Neural progenitor cell (in vitro differentiated cells): Measurements from ENCODE around the gene TTPAL. TPM values are rescaled to one million over a fixed set of nuclear protein-coding genes. Genes with fewer than 3 reads are reported as not detected.

Source experiments
- DNase-seq: peaks from one replicate; pipeline ENCODE4 v3.0.0-alpha.2; 2016; ENCODE audit warnings: low spot score
- H2AFZ ChIP-seq: fragments of 200-600 bp; sonication (generic); replicated peaks from 2 replicates; pipeline ENCODE4 v1.6.1; 2016; ENCODE audit warnings: antibody characterized with exemption
- H3F3A ChIP-seq: fragments of 200-600 bp; sonication (generic); 2 replicates; pipeline ENCODE4 v1.6.1; 2016; ENCODE audit warnings: antibody characterized with exemption, low read depth
- H3K27ac ChIP-seq: fragments of 200-600 bp; sonication (generic); 2 replicates; pipeline ENCODE4 v1.5.1; 2016; ENCODE audit warnings: mild to moderate bottlenecking
- H3K27me3 ChIP-seq: fragments of 200-600 bp; sonication (generic); 2 replicates; pipeline ENCODE4 v1.6.1; 2016; ENCODE audit warnings: mild to moderate bottlenecking, moderate library complexity
- H3K36me3 ChIP-seq: fragments of 200-600 bp; sonication (generic); 2 replicates; pipeline ENCODE4 v1.5.1; 2016
- H3K4me1 ChIP-seq: fragments of 200-600 bp; sonication (generic); 2 replicates; pipeline ENCODE4 v1.6.1; 2016; ENCODE audit warnings: mixed run types
- H3K4me2 ChIP-seq: fragments of 200-600 bp; sonication (generic); 2 replicates; pipeline ENCODE4 v1.6.1; 2016
- H3K4me3 ChIP-seq: fragments of 200-600 bp; sonication (generic); 2 replicates; pipeline ENCODE4 v1.5.1; 2016
- H3K79me2 ChIP-seq: fragments of 200-600 bp; sonication (generic); 2 replicates; pipeline ENCODE4 v1.6.1; 2016; ENCODE audit warnings: low read depth
- H3K9ac ChIP-seq: fragments of 200-600 bp; sonication (generic); 2 replicates; pipeline ENCODE4 v1.6.1; 2016
- H3K9me3 ChIP-seq: fragments of 200-600 bp; sonication (generic); 2 replicates; pipeline ENCODE4 v1.5.1; 2016; ENCODE audit warnings: low read depth
- H4K20me1 ChIP-seq: fragments of 200-600 bp; sonication (generic); 2 replicates; pipeline ENCODE4 v1.6.1; 2016; ENCODE audit warnings: low read depth
- H3K27ac Mint-ChIP-seq: 3 replicates; pipeline ENCODE4 v1.8.0; 2021; ENCODE audit warnings: mixed read lengths
- H3K27me3 Mint-ChIP-seq: 2 replicates; pipeline ENCODE4 v1.8.0; 2022; ENCODE audit warnings: low read depth, mild to moderate bottlenecking, inconsistent platforms, moderate library complexity, mixed read lengths; ENCODE audit not compliant: insufficient read depth
- H3K36me3 Mint-ChIP-seq: 3 replicates; pipeline ENCODE4 v1.8.0; 2021; ENCODE audit warnings: mixed read lengths
- H3K4me1 Mint-ChIP-seq: 3 replicates; pipeline ENCODE4 v1.8.0; 2021; ENCODE audit warnings: mixed read lengths
- H3K4me3 Mint-ChIP-seq: 3 replicates; pipeline ENCODE4 v1.8.0; 2021; ENCODE audit warnings: mild to moderate bottlenecking, moderate library complexity, mixed read lengths
- H3K9me3 Mint-ChIP-seq: 3 replicates; pipeline ENCODE4 v1.8.0; 2020; ENCODE audit warnings: mixed read lengths
- CTCF ChIP-seq: fragments of 200-600 bp; sonication (generic); IDR thresholded peaks from 2 replicates; pipeline ENCODE4 v1.5.1; 2017; ENCODE audit warnings: antibody characterized with exemption, mild to moderate bottlenecking
- EZH2 ChIP-seq: fragments of 200-600 bp; sonication (generic); IDR thresholded peaks from 2 replicates; pipeline ENCODE4 v1.6.1; 2017; ENCODE audit warnings: antibody characterized with exemption, mild to moderate bottlenecking, moderate library complexity
- EZH2phosphoT487 ChIP-seq: fragments of 200-600 bp; sonication (generic); IDR thresholded peaks from 2 replicates; pipeline ENCODE4 v1.6.1; 2017; ENCODE audit warnings: antibody characterized with exemption
- total RNA-seq: library from RNA; depleted of rRNA; stranded (reverse); fragments of >200 nt; gene quantifications from 2 replicates; pipeline ENCODE4 v1.2.3, GENCODE V29; 2015; ENCODE audit warnings: low replicate concordance

Gene TTPAL
- total RNA-seq, 1 donor from 2014 or later = 7.8 TPM

GRCh38 chr20:44454306-44454963 is 21.2 kb upstream of the TTPAL start:
- H3K4me3 Mint-ChIP-seq = no peak overlapping the region
- Histone ChIP-seq H3K4me2 (no peak overlapping the region), H3K4me1 (no peaks in the 10 kb centered on the region), H3K9ac (no peak overlapping the region), H3K27me3 (no peaks in the 10 kb centered on the region), H3K9me3 (no peaks in the 10 kb centered on the region), H3K36me3 (no peaks in the 10 kb centered on the region), H4K20me1 (no peaks in the 10 kb centered on the region), H3K27ac (no peak overlapping the region), H3K4me3 (no peak overlapping the region), H3K79me2 (no peaks in the 10 kb centered on the region), H2AFZ (no peak overlapping the region), H3F3A (no peaks in the 10 kb centered on the region)
- no peaks in the 10 kb centered on the region for H3K4me1 Mint-ChIP-seq
- DNase-seq = no peak
- H3K9me3 Mint-ChIP-seq = no peaks in the 10 kb centered on the region
- H3K27me3 Mint-ChIP-seq = peaks cover 4% of the 10 kb centered on the region
- no peak overlapping the region for H3K27ac Mint-ChIP-seq
- TF ChIP-seq EZH2 (no peak), EZH2phosphoT487 (no peak)
- no peaks in the 10 kb centered on the region for H3K36me3 Mint-ChIP-seq

- no peaks in the 10 kb centered on the region for H4K20me1 ChIP-seq
- H3K9ac ChIP-seq = no peak overlapping the region
- DNase-seq = no peak
- no peak overlapping the region for H3K4me3 Mint-ChIP-seq
- no peaks in the 10 kb centered on the region for H3K36me3 ChIP-seq
- H3K9me3 Mint-ChIP-seq = no peaks in the 10 kb centered on the region
- no peaks in the 10 kb centered on the region for H3K27me3 ChIP-seq
- no peaks in the 10 kb centered on the region for H3K4me1 ChIP-seq
- H3F3A ChIP-seq = no peaks in the 10 kb centered on the region
- no peaks in the 10 kb centered on the region for H3K36me3 Mint-ChIP-seq
- no peak overlapping the region for H3K4me3 ChIP-seq
- H3K27me3 Mint-ChIP-seq = peaks cover 4% of the 10 kb centered on the region
- H2AFZ ChIP-seq = no peak overlapping the region
- no peaks in the 10 kb centered on the region for H3K79me2 ChIP-seq
- H3K9me3 ChIP-seq = no peaks in the 10 kb centered on the region
- no peak overlapping the region for H3K27ac Mint-ChIP-seq
- H3K4me2 ChIP-seq = no peak overlapping the region
- TF ChIP-seq EZH2phosphoT487 = no peak
- TF ChIP-seq EZH2 = no peak
- no peak for TF ChIP-seq CTCF
- no peak overlapping the region for H3K27ac ChIP-seq
- no peaks in the 10 kb centered on the region for H3K4me1 Mint-ChIP-seq
Measured at GRCh38 chr20:44455126-44455525, 20.5 kb upstream of the TTPAL start.

GRCh38 chr20:44456611-44457010 is 19.1 kb upstream of the TTPAL start:
- no peak overlapping the region for H3K4me3 ChIP-seq
- no peak overlapping the region for H3K27ac Mint-ChIP-seq
- no peaks in the 10 kb centered on the region for H3K9me3 ChIP-seq
- DNase-seq = no peak
- H2AFZ ChIP-seq = no peak overlapping the region
- no peaks in the 10 kb centered on the region for H3K36me3 Mint-ChIP-seq
- H3K36me3 ChIP-seq = no peaks in the 10 kb centered on the region
- H4K20me1 ChIP-seq = no peaks in the 10 kb centered on the region
- no peaks in the 10 kb centered on the region for H3K79me2 ChIP-seq
- no peak overlapping the region for H3K4me2 ChIP-seq
- no peak overlapping the region for H3K9ac ChIP-seq
- peaks cover 4% of the 10 kb centered on the region for H3K4me1 Mint-ChIP-seq
- no peaks in the 10 kb centered on the region for H3K4me1 ChIP-seq
- H3F3A ChIP-seq = no peaks in the 10 kb centered on the region
- TF ChIP-seq EZH2 (no peak), EZH2phosphoT487 (no peak), CTCF (no peak)
- H3K27ac ChIP-seq = no peak overlapping the region
- no peak overlapping the region for H3K4me3 Mint-ChIP-seq
- H3K9me3 Mint-ChIP-seq = no peaks in the 10 kb centered on the region
- no peaks in the 10 kb centered on the region for H3K27me3 ChIP-seq
- H3K27me3 Mint-ChIP-seq = peaks cover 3% of the 10 kb centered on the region

GRCh38 chr20:44457016-44457415 is 18.7 kb upstream of the TTPAL start:
- Histone ChIP-seq H3K9me3 (no peaks in the 10 kb centered on the region), H3F3A (no peaks in the 10 kb centered on the region), H3K4me1 (no peaks in the 10 kb centered on the region), H3K36me3 (no peaks in the 10 kb centered on the region), H3K9ac (no peak overlapping the region), H3K4me3 (no peak overlapping the region), H2AFZ (no peak overlapping the region), H3K79me2 (no peaks in the 10 kb centered on the region), H3K4me2 (no peak overlapping the region), H3K27ac (no peak overlapping the region), H3K27me3 (no peaks in the 10 kb centered on the region), H4K20me1 (no peaks in the 10 kb centered on the region)
- TF ChIP-seq EZH2phosphoT487 (no peak), EZH2 (no peak), CTCF (no peak)
- Mint-ChIP-seq H3K4me1 (peaks cover 4% of the 10 kb centered on the region), H3K36me3 (no peaks in the 10 kb centered on the region), H3K27me3 (peaks cover 3% of the 10 kb centered on the region), H3K27ac (no peak overlapping the region), H3K4me3 (no peak overlapping the region), H3K9me3 (no peaks in the 10 kb centered on the region)
- DNase-seq = no peak
